ENCODE results near the gene CDK13.
"Not testable (repeated sequence)": the region's sequence is repeated elsewhere in the genome, so short reads cannot be mapped to it uniquely, and the experiment has no call there.

Gene CDK13

DNA sequence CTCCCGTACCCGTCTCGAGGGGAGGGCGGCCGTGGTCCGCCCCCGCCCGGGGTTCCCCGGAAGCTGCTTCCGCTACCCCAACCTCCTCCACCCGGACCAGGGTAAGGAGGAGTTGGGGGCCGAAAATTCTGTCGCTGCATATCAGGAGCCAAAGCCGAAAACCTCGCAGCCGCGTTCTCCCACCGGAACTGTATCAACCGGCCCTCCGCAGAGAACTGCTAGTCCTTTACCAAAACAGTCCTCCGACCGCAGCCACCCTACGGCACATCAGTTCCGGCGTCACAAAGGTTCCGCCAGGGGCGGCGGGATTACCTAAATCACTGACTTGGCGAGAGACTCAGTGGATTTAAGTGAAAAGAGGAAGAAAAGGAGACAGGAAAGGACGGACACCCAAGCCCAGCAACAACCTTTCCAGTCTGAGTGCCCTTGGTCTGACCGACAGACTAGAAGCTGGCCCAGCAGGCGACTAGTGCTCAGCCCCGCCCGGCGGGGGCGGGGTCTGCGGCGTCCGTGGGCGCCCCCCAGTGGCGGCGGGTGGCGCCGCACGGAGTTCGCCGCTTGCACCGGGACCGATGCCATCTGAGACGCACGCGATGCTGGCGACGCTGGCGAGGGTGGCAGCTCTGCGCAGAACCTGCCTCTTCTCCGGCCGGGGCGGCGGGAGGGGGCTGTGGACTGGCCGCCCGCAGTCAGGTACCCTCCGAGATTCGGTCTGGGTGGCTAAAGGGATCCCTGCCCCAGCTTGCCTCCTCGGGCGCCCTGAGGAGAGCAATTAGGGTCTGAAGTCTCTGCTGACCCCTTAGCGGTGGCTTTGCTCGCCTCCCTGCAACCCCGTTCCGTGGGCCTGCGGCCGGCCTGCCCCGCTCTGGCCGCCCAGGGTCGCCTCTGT lies 184.6 kb downstream of the CDK13 start, which contains the start of the genes MPLKIP and SUGCT:
Gene MPLKIP, minus strand, starts transcription at position 195 of the 889 bp plus-strand sequence. Its CDS starts 55 bp downstream, at position 140.
Gene SUGCT, plus strand, starts transcription at position 578 of the 889 bp plus-strand sequence.
- TF ChIP-seq, protein P1, sequence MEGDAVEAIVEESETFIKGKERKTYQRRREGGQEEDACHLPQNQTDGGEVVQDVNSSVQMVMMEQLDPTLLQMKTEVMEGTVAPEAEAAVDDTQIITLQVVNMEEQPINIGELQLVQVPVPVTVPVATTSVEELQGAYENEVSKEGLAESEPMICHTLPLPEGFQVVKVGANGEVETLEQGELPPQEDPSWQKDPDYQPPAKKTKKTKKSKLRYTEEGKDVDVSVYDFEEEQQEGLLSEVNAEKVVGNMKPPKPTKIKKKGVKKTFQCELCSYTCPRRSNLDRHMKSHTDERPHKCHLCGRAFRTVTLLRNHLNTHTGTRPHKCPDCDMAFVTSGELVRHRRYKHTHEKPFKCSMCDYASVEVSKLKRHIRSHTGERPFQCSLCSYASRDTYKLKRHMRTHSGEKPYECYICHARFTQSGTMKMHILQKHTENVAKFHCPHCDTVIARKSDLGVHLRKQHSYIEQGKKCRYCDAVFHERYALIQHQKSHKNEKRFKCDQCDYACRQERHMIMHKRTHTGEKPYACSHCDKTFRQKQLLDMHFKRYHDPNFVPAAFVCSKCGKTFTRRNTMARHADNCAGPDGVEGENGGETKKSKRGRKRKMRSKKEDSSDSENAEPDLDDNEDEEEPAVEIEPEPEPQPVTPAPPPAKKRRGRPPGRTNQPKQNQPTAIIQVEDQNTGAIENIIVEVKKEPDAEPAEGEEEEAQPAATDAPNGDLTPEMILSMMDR (IDR thresholded peaks at IDR 0.05; ENCODE audit: extremely low read depth, insufficient read depth, missing control alignments) = peak; percentile 95
- in situ Hi-C loops (cut with MboI; ENCODE audit: low pct_unique_long_range_greater_than_20kb, low sequenced_read_pairs, unreplicated experiment) = no loop called here
- DNase-seq (ENCODE audit: low spot score) = peak; percentile 95

DNA sequence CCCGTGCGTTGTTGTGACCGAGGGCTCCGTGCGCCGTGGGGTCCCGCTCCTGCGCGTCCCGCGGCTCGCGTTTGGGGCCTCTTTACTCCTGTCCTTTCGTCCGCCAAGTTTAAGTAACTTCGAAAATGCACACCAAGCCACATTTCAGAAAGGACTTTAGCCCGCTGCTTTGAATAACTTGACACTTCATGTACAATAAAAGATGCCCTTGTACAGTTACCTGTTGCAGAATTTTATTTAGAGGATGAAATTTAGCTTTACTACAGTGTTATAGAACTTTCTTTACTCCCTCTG lies 185.2 kb downstream of the CDK13 start:
- TF ChIP-seq, protein P1 (IDR thresholded peaks at IDR 0.05; ENCODE audit: extremely low read depth, insufficient read depth, missing control alignments) = no peak
- in situ Hi-C loops (cut with MboI; ENCODE audit: low pct_unique_long_range_greater_than_20kb, low sequenced_read_pairs, unreplicated experiment) = no loop called here
- no peak for DNase-seq (ENCODE audit: low spot score)

DNA sequence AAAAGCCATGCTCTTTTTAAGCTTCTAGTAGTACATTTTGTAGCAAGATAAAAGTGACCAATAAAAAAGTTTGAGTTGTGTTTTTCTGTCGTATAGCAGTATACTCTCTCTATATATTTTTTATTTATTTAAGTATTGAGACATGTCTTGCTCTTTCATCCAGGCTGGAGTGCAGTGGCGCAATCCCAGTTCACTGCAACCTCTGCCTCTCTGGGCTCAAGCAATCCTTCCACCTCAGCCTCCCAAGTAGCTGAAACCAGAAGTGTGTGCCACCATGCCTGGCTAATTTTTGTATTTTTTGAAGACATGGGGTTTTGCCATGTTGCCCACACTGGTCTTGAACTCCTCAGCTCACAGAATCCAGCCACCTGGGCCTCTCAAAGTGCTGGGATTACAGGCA lies 187.5 kb downstream of the CDK13 start:
- TF ChIP-seq, protein P1 (IDR thresholded peaks at IDR 0.05; ENCODE audit: extremely low read depth, insufficient read depth, missing control alignments) = no peak
- no peak for DNase-seq (ENCODE audit: low spot score)
- in situ Hi-C loops (cut with MboI; ENCODE audit: low pct_unique_long_range_greater_than_20kb, low sequenced_read_pairs, unreplicated experiment) = no loop called here

DNA sequence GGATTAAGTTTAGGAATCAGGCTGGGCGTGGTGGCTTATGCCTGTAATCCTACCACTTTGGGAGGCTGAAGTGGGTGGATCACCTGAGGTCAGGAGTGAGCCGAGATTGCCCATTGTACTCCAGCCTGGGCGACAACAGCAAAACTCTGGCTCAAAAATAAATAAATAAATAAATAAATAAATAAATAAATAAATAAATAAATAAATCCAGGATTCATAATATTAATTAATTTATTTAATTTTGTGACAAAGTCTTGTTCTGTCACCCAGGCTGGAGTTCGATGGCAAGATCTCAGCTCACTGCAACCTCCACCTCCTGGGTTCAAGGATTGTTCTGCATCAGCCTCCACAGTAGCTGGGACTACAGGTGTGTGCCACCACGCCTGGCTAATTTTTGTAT lies 188.9 kb downstream of the CDK13 start:
- TF ChIP-seq, protein P1 (IDR thresholded peaks at IDR 0.05; ENCODE audit: extremely low read depth, insufficient read depth, missing control alignments) = no peak
- no peak for DNase-seq (ENCODE audit: low spot score)
- in situ Hi-C loops (cut with MboI; ENCODE audit: low pct_unique_long_range_greater_than_20kb, low sequenced_read_pairs, unreplicated experiment) = no loop called here

DNA sequence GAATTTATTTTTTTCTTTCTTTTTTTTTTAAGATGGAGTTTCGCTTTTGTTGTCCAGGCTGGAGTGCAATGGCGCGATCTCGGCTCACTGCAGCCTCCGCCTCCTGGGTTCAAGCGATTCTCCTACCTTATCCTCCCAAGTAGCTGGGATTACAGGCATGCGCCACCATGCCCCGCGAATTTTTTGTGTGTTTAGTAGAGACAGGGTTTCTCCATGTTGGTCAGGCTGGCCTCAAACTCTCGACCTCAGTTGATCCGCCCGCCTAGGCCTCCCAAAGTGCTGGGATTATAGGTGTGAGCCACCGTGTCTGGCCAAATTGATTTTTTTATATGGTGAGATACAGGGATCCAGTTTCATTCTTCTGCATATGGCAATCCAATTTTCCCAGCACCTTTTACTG lies 189.8 kb downstream of the CDK13 start:
- in situ Hi-C loops (cut with MboI; ENCODE audit: low pct_unique_long_range_greater_than_20kb, low sequenced_read_pairs, unreplicated experiment); DNase-seq (ENCODE audit: low spot score): not testable (repeated sequence)

DNA sequence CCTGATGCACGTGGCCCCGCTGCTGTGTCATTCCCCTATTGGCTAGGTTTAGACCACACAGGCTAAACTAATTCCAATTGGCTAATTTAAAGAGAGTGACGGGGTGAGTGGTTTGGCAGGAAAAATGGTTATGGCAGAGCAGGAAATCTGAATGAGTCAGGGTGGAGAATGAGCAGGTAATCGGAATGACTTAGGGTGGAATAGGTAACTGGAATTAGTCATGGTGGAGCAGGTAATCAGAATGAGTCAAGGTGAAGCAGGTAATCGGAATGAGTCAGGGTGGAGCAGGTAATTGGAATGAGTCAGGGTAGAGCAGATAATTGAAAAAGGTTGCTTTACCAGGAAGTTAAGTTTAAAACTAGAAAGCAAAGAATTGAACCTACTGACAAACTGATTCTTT lies 191.9 kb downstream of the CDK13 start:
- DNase-seq (ENCODE audit: low spot score) = not testable (repeated sequence)

DNA sequence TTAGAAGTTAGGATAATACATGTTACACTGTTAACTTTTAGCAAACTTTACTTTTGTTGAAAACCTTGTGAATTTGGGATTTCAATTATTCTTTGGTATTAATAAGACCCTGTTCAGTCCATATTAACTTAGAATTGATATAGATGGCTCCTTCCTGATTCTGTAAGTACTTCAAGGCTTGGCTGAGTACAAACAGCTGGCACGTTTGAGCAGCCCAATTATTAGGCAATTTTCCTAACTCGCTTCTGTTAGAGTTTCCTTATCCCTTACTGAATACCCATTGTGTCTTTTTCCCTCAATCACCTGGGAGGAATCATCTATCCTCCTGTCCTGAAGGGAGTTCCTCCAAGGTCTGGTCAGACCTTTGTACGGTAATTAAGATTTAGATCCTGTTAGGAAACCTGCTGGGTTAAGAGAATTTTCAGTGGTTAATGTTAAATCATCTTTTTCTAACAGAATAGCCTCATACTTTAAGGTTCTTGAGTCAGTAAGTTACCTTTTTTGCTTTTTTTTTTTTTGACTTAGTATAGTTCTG lies 195.6 kb downstream of the CDK13 start:
- in situ Hi-C loops (cut with MboI; ENCODE audit: low pct_unique_long_range_greater_than_20kb, low sequenced_read_pairs, unreplicated experiment); DNase-seq (ENCODE audit: low spot score): not testable (repeated sequence)

More for the DNA sequence above, 191.9 kb downstream of the CDK13 start:
- in situ Hi-C loops (cut with MboI; ENCODE audit: low pct_unique_long_range_greater_than_20kb, low sequenced_read_pairs, unreplicated experiment) = not testable (repeated sequence)

DNA sequence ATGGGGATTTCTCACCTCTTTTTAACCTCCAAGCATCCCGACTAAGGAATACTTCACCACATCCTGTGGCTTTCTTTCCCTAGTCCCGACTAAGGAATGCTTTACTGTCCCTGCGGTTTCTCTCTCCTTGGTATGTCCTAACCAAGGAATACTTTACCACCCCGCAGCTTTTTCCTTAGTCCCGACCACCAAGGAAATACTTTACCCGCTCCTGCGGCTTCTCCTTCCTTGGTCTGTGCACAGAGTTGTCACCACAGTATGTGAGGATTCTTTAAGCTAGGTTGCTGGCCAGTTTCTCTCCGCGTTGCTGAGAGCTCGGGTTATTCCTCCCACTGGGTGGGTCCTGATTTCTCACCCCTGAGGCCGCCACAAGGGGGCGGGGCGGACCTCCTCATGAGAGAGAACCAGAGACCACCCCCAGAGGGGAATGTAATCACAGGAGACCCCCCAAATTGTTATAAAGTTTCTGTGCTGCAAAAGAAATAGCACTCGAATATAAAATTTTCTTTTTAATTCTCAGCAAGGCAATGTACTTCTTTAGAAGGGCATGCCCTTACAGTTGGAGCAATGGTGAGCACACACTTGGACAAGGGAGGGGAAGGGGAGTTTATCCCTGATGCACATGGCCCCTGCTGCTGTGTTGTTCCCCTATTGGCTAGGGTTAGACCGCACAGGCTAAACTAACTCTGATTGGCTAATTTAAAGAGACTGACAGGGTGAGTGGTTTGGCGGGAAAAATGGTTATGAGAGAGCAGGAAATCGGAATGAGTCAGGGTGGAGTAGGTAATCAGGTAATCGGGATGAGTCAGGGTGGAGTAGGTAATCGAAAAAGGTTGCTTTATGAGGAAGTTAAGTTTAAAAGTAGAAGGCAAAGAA lies 197.6 kb downstream of the CDK13 start:
- TF ChIP-seq, protein P1 (IDR thresholded peaks at IDR 0.05; ENCODE audit: extremely low read depth, insufficient read depth, missing control alignments) = no peak
- in situ Hi-C loops (cut with MboI; ENCODE audit: low pct_unique_long_range_greater_than_20kb, low sequenced_read_pairs, unreplicated experiment) = no loop called here
- no peak for DNase-seq (ENCODE audit: low spot score)

DNA sequence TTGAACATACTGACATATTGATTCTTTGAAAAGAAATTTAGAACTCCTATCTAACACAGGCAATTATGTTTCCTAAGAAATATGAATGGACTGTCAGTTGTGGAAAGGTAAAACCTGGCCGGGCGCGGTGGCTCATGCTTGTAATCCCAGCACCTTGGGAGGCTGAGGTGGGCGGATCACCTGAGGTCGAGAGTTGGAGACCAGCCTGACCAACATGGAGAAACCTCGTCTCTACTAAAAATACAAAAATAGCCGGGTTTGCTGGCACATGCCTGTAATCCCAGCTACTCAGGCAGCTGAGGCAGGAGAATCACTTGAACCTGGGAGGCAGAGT lies 198.2 kb downstream of the CDK13 start:
- DNase-seq (ENCODE audit: low spot score); in situ Hi-C loops (cut with MboI; ENCODE audit: low pct_unique_long_range_greater_than_20kb, low sequenced_read_pairs, unreplicated experiment): not testable (repeated sequence)
